ENCODE measurements around the gene WNT11.

GRCh38 chr11:76167590-76167989 lies 38.7 kb downstream of the WNT11 start:
- TF ChIP-seq EZH2 (IDR thresholded peaks at IDR 0.05) = no peak
- no peak for TF ChIP-seq POLR2AphosphoS5 (IDR thresholded peaks at IDR 0.05; ENCODE audit: borderline replicate concordance, low read depth, low read length)
- TF ChIP-seq FOXP2 (optimal IDR thresholded peaks at IDR 0.05; ENCODE audit: control extremely low read depth, extremely low read length, insufficient read depth) = no peak

Measured in SK-N-MC (cell line).